Islet of Langerhans (tissue), 1 donor: ENCODE data around the gene COMMD7.
"Not testable (repeated sequence)": the region's sequence is repeated elsewhere in the genome, so short reads cannot be mapped to it uniquely, and the experiment has no call there.

Experiments
- FAIRE-seq: peaks from one replicate; lab custom pipeline; 2011; peaks lifted over from hg19 to GRCh38; lab: Jason Lieb, UNC

Gene COMMD7

DNA sequence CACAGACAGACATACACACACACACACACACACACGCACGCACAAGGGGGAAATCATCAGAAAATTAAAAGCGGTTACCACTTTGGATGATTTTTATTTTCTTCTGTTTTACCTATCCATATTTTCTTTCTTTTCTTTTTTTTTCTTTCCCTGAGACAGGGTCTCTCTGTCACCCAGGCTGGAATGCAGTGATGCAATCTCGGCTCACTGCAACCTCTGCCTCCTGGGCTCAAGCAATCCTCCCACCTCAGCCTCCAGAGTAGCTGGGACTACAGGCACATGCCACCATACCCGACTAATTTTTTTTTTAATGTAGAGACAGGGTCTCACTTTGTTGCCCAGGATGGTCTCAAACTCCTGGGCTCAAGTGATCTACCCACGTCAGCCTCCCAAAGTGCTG is 14.8 kb downstream of the COMMD7 start:
- not testable (repeated sequence) for FAIRE-seq

GRCh38 chr20:32727683-32728082 is 15.6 kb downstream of the COMMD7 start:
- no peak for FAIRE-seq

GRCh38 chr20:32718749-32719348 is 24.4 kb downstream of the COMMD7 start:
- no peak for FAIRE-seq

GRCh38 chr20:32711346-32711745 is 31.9 kb downstream of the COMMD7 start:
- FAIRE-seq = no peak

GRCh38 chr20:32709632-32710121 is 33.6 kb downstream of the COMMD7 start:
- no peak for FAIRE-seq

DNA sequence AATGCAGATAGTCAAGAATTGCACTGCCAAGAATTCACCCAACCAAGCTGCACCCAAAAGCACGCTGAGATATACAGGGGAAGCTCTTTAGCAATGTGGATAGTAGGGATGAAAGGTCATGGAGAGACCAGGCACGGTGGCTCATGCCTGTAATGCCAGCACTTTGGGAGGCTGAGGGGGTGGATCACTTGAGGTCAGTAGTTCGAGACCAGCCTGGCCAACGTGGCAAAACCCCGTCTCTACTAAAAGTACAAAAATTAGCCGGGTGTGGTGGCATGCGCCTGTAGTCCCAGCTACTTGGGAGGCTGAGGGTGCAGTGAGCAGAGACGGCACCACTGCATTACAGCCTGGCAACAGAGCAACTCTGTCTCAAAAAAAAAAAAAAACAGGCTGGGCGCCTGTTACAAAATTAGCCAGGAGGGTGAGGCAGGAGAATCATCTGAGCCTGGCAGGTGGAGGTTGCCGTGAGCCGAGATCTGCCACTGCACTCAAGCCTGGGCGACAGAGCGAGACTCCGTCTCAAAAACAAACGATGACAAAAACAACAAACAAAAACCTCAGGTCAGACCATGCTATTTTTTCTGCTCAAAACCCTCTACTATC is 34.1 kb downstream of the COMMD7 start:
- FAIRE-seq = not testable (repeated sequence)

DNA sequence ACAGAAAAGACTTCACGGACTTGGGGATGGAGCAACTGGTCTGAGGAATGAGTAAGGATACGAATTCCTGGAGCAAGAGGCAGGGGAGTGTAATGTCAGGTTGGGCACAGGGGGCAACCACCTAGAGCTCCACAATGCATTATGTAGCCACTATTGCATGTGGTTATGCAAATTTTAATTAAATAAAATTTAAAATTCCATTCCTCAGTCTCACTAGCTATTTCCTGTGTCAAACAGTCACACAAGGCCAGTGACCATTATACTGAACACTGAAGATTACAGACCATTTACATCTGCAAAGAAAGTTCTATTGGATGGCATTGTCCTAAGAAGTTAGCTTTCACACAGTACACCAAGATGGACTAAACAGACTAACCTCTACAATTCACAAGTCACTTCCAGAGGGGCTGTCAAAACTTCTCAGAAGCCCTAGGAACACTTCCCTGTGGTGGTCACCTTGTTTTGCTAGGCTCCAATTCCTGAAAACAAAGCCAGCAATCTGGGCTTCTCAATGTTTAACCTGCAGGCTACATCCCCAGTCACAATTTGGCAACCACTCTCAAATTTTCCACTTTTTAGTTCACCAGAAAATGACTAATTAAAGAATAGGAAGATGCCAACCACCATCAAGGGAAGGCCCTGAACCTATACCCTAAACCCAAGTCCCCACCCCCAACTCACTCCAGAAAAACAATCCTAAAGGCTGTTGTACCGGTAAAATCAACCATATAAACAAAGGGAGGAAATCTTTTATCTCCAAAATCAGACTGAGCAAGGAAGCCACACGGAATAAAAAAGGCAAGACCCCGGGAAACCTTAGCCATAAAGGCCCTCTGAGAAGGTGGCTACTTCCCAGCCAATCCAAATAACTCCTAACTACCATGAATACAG is 35.3 kb downstream of the COMMD7 start:
- no peak for FAIRE-seq

DNA sequence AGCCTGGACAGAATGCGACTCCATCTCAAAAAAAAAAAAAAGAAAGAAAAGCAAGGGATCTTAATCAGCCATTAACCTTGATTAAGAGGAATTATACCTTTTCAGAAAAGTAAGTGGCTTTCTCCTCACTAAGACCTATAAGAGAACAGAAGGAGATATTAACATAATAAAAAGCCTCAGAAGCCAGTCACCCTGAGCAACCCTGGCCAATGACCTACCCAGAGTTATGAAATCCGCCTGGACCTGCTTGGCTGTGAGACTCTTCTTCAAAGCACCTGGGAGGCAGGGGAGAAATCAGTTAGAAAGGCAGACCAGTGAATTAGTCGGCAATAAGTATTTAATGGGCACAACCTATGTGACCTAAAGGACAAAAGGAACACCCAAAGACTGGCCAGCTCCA is 36.8 kb downstream of the COMMD7 start:
- FAIRE-seq = no peak

GRCh38 chr20:32702706-32703425 is 40.4 kb downstream of the COMMD7 start:
- no peak for FAIRE-seq

GRCh38 chr20:32697608-32698007 is 45.7 kb downstream of the COMMD7 start:
- FAIRE-seq = no peak

DNA sequence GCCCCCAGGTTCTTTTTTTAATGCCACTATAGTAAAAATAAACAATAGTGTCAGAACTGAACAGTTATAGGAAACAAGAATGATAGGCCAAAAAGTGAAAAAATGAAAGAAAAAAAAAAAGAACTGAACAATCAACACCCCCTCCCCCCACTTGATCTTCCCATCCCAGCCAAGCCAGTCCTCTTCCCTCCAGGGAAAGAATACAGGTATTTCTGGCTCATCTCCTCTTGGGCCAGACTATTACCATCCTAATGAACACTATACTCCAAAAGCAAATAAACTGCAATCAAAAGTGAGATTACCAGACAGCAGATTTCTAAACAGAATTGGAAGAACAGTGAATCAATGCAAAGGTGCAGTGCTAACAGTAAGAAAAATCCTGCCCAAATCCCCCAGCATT is 48.2 kb downstream of the COMMD7 start:
- no peak for FAIRE-seq

DNA sequence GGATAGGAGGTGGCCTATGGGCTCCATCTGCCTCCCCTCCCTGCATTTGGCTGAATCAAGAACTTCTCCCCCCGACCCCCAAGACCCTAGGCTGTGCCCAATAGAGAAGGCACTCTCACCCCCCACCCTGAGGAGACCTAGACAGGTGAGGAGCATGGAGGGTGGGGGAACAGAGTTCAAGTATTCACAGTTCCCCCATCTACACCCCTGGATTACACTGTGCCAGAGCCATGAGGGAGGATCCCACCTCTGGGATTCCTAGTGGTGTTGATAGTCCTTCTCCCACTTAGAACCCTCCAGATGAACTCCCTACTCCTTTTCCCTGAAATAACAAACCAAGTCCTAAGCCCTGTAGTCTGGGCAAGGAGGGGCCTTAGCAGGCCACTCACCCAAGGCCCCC is 54.3 kb downstream of the COMMD7 start:
- FAIRE-seq = not testable (repeated sequence)

- FAIRE-seq = no peak
These were observed 56.1 kb downstream of the COMMD7 start for GRCh38 chr20:32687180-32687532.

DNA sequence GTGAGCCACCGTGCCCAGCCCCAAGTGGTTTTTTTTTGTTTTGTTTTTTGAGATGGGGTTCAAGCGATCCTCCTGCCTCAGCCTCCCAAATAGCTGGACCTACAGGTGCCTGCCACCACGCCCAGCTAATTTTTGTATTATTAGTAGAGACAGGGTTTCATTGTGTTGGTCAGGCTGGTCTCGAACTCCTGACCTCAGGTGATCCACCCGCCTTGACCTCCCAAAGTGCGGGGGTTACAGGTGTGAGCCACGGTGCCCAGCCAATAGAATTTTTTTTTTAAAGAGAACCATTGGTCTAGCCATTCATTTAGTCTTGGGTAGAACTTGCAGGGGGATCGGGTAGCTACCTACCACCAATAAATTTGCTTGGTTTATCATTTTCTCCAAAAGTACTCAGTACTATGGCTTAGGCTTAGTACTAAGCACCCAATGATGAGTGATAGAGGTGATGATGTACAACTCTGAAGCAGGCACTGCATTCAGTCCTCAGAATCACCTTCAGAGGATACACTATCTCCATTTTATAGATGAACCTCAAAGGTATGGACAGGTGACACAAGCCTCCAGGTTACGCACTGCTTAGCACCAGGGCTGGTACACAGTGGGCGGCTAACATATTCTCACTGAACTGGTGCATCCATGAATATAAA is 56.6 kb downstream of the COMMD7 start:
- FAIRE-seq = no peak

- FAIRE-seq = no peak
These were observed 57.4 kb downstream of the COMMD7 start for GRCh38 chr20:32685541-32686529.

DNA sequence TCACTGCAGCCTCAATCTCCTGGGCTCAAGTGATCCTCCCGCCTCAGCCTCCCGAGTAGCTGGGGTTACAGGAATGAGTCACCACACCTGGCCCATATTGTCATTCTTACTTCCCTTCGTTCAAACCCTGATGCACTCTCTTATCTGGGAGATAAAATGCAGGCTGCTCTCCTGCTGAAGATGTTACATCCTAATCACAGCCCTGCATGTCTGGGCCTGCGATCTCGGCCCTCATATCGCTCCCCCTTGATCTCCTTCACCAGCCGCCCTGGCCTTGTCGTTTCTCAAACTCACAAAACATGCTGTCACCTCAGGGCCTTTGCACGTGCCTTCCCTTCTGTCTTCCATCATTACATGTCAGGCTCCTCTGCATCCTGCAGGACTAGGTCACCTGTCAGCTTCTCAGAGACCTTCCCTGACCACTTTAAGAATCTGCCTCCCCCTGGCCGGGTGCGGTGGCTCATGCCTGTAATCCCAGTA is 60.7 kb downstream of the COMMD7 start:
- FAIRE-seq = no peak

- FAIRE-seq = no peak
These were observed 61.8 kb downstream of the COMMD7 start for GRCh38 chr20:32681175-32682084.

- FAIRE-seq = no peak
These were observed 62.6 kb downstream of the COMMD7 start for GRCh38 chr20:32680544-32681174.

DNA sequence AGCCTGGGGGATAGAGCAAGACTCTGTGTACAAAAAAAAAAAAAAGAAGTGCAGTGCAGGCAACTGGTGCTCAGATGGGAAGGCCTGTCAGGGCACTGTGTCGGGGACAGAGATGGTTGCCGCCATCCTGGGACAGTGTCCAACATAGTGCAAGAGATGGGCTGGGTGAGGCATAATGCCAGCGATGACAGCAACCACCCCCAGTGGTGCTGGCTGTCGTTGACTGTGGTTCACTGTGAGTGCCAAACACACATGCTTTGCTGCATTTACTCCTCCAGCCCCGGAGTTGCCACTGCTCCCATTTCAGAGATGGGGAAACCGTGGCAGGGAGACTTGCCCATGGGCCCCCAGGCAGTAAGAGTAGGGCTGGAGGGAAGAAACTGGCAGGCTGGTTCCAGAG is 64.3 kb downstream of the COMMD7 start:
- FAIRE-seq = no peak
